ENCODE measurements around the gene HSPB9. TPM values are rescaled to one million over a fixed set of nuclear protein-coding genes. Genes with fewer than 3 reads are reported as not detected.

Gene HSPB9
- total and polyA plus RNA-seq, 2 donors from 2014 or later = 0.99 TPM; not detected in 1

GRCh38 chr17:42081516-42082129 lies 41.0 kb upstream of the HSPB9 start:
- TF ChIP-seq CTCF (IDR thresholded peaks at IDR 0.05; ENCODE audit: borderline replicate concordance, extremely low read depth, insufficient read depth) = no peak
- H3K36me3 ChIP-seq (ENCODE audit: control insufficient read depth in 2 of 3, insufficient read depth in 3 of 3, low read length in 3 of 3) = no peaks in the 10 kb centered on the region
- H3K9ac ChIP-seq (ENCODE audit: low read length in 3 of 3) = no peak overlapping the region
- FAIRE-seq (no peak), DNase-seq (no peak)
- no peak overlapping the region for H3K4me3 ChIP-seq (ENCODE audit: low read length in 3 of 3)
- H3K27ac ChIP-seq (ENCODE audit: low read depth in 2 of 2, low read length in 2 of 2) = no peak overlapping the region
- no peaks in the 10 kb centered on the region for H3K27me3 ChIP-seq (ENCODE audit: control insufficient read depth, insufficient read depth, low read length)
- intact Hi-C loops (cut with DNase I) = no loop called here
- no peaks in the 10 kb centered on the region for H3K4me1 ChIP-seq (ENCODE audit: control insufficient read depth in 2 of 3, insufficient read depth in 2 of 3, low read depth in 1 of 3, low read length in 3 of 3)
- no peaks in the 10 kb centered on the region for H3K9me3 ChIP-seq (ENCODE audit: control insufficient read depth in 2 of 3, insufficient read depth in 1 of 3, low read length in 3 of 3)

- DNase-seq (no peak), FAIRE-seq (no peak)
- no peaks in the 10 kb centered on the region for H3K9me3 ChIP-seq (ENCODE audit: control insufficient read depth in 2 of 3, insufficient read depth in 1 of 3, low read length in 3 of 3)
- no peaks in the 10 kb centered on the region for H3K4me1 ChIP-seq (ENCODE audit: control insufficient read depth in 2 of 3, insufficient read depth in 2 of 3, low read depth in 1 of 3, low read length in 3 of 3)
- no peaks in the 10 kb centered on the region for H3K27me3 ChIP-seq (ENCODE audit: control insufficient read depth, insufficient read depth, low read length)
- H3K9ac ChIP-seq (ENCODE audit: low read length in 3 of 3) = no peak overlapping the region
- intact Hi-C loops (cut with DNase I) = no loop called here
- no peak for TF ChIP-seq CTCF (IDR thresholded peaks at IDR 0.05; ENCODE audit: borderline replicate concordance, extremely low read depth, insufficient read depth)
- no peak overlapping the region for H3K27ac ChIP-seq (ENCODE audit: low read depth in 2 of 2, low read length in 2 of 2)
- no peak overlapping the region for H3K4me3 ChIP-seq (ENCODE audit: low read length in 3 of 3)
- H3K36me3 ChIP-seq (ENCODE audit: control insufficient read depth in 2 of 3, insufficient read depth in 3 of 3, low read length in 3 of 3) = no peaks in the 10 kb centered on the region
These were observed 35.4 kb upstream of the HSPB9 start for GRCh38 chr17:42087042-42087701.

- no peaks in the 10 kb centered on the region for H3K4me1 ChIP-seq (ENCODE audit: control insufficient read depth in 2 of 3, insufficient read depth in 2 of 3, low read depth in 1 of 3, low read length in 3 of 3)
- no peak for TF ChIP-seq CTCF (IDR thresholded peaks at IDR 0.05; ENCODE audit: borderline replicate concordance, extremely low read depth, insufficient read depth)
- DNase-seq = no peak
- no peak overlapping the region for H3K9ac ChIP-seq (ENCODE audit: low read length in 3 of 3)
- FAIRE-seq = no peak
- no peaks in the 10 kb centered on the region for H3K9me3 ChIP-seq (ENCODE audit: control insufficient read depth in 2 of 3, insufficient read depth in 1 of 3, low read length in 3 of 3)
- no peak overlapping the region for H3K27ac ChIP-seq (ENCODE audit: low read depth in 2 of 2, low read length in 2 of 2)
- H3K36me3 ChIP-seq (ENCODE audit: control insufficient read depth in 2 of 3, insufficient read depth in 3 of 3, low read length in 3 of 3) = no peaks in the 10 kb centered on the region
- intact Hi-C loops (cut with DNase I) = no loop called here
- H3K4me3 ChIP-seq (ENCODE audit: low read length in 3 of 3) = no peak overlapping the region
- no peaks in the 10 kb centered on the region for H3K27me3 ChIP-seq (ENCODE audit: control insufficient read depth, insufficient read depth, low read length)
These were observed 34.6 kb upstream of the HSPB9 start for GRCh38 chr17:42087736-42088705.

All from kidney (tissue), 14 donors.